Gastrocnemius medialis (tissue), 4 donors: Measurements from ENCODE around the gene TOB1. TPM values are rescaled to one million over a fixed set of nuclear protein-coding genes. Genes with fewer than 3 reads are reported as not detected.
A peak's percentile ranks its signal among the peaks of the same experiment; 100 is the strongest.

Experiments used
- ATAC-seq, 2 donors: fragments of 150-250 bp; one replicate each; pipeline ENCODE4 v1.9.1; 2016
- DNase-seq, 2 donors: peaks; one replicate each; pipeline ENCODE4 v3.0.0-alpha.2; 2019
- H3K27ac ChIP-seq, 4 donors: fragments of 200-600 bp; sonication (generic); 1 replicate in 1 of 4; 2 replicates in 3 of 4; pipeline ENCODE4 v1.5.1; 2016 to 2018; ENCODE audit warnings: mild to moderate bottlenecking in 2 of 4, moderate library complexity in 1 of 4
- H3K27me3 ChIP-seq, 3 donors: fragments of 200-600 bp; sonication (generic) in 2 of 3; 1 replicate in 1 of 3; 2 replicates in 2 of 3; pipeline versions ENCODE4 v1.5.1 to v1.6.0; 2016 to 2019; ENCODE audit warnings: mild to moderate bottlenecking in 1 of 3, moderate library complexity in 1 of 3
- H3K36me3 ChIP-seq, 2 donors: fragments of 200-600 bp; sonication (generic) in 1 of 2; one replicate each; pipeline ENCODE4 v1.5.1; 2017 to 2018
- H3K4me1 ChIP-seq, 2 donors: fragments of 200-600 bp; sonication (generic) in 1 of 2; one replicate each; pipeline ENCODE4 v1.5.1; 2016 to 2017; ENCODE audit warnings: mild to moderate bottlenecking in 2 of 2
- H3K4me3 ChIP-seq, 4 donors: fragments of 200-600 bp; sonication (generic) in 3 of 4; 1 replicate in 1 of 4; 2 replicates in 3 of 4; pipeline ENCODE4 v1.5.1; 2016 to 2019; ENCODE audit warnings: mild to moderate bottlenecking in 2 of 4
- H3K9me3 ChIP-seq, 3 donors: fragments of 200-600 bp; sonication (generic) in 2 of 3; 1 replicate in 1 of 3; 2 replicates in 2 of 3; pipeline ENCODE4 v1.5.1; 2016 to 2019
- CTCF ChIP-seq, 5 experiments: fragments of 450-650 bp in 3 of 5; fragments of 200-600 bp in 2 of 5; sonication (generic) in 2 of 5; IDR thresholded peaks in 4 of 5; conservative IDR thresholded peaks in 1 of 5; 1 replicate in 4 of 5; 2 replicates in 1 of 5; pipeline ENCODE4 v1.5.1; 2016 to 2019; ENCODE audit warnings: antibody characterized with exemption in 5 of 5, mild to moderate bottlenecking in 3 of 5, moderate library complexity in 3 of 5
- POLR2A ChIP-seq, 2 donors: fragments of 450-650 bp; IDR thresholded peaks; one replicate each; pipeline ENCODE4 v1.6.1; 2017; ENCODE audit warnings: antibody characterized with exemption in 2 of 2, mild to moderate bottlenecking in 2 of 2, moderate library complexity in 2 of 2
- in situ Hi-C, 4 donors: fragments of 200-750 bp; cut with MboI; loops; one replicate each; pipeline versions ENCODE4 v1.15.0 to v1.8.0; 2017; ENCODE audit warnings: low sequenced_read_pairs in 4 of 4
- intact Hi-C: fragments of 100-400 bp; cut with DNase I; formaldehyde crosslinking; loops from one replicate; pipeline ENCODE4 v1.15.1; 2023; ENCODE audit warnings: low total_unique reads
- total RNA-seq, 4 donors: library from RNA; depleted of rRNA; stranded (reverse); fragments of >200 nt; gene quantifications; one replicate each; pipeline versions ENCODE4 v1.1.0 to v1.2.3, GENCODE V29; 2016

TOB1 gene
- total RNA-seq, 4 donors from 2014 or later = 13.6 to 53.5 (median 28.2) TPM

- in situ Hi-C loops (loop anchor here in 2 of 4 donors (25.0 kb wide), 1 partner anchor 291 kb away; the partner anchor contains the start of genes NME1 (in 2 of the 2) and NME2 (in 2 of the 2)), intact Hi-C loops (no loop called here)
- Histone ChIP-seq H3K4me1 (peaks cover 30 to 32% of the 10 kb centered on the region in 2 donors), H3K4me3 (no peak overlapping the region), H3K27me3 (no peaks in the 10 kb centered on the region), H3K36me3 (no peaks in the 10 kb centered on the region), H3K9me3 (no peaks in the 10 kb centered on the region), H3K27ac (peak overlapping the region; percentile 56 to 80 (median 78))
- DNase-seq (no peak), ATAC-seq (no peak)
- TF ChIP-seq CTCF (IDR thresholded peaks at IDR 0.05 in 4 of 5, conservative IDR thresholded peaks at IDR 0.05 in 1 of 5) = no peak
- no peak for TF ChIP-seq POLR2A (IDR thresholded peaks at IDR 0.05)
These were observed 5.2 kb upstream of the TOB1 start for GRCh38 chr17:50871364-50871763.

GRCh38 chr17:50868602-50869001 is 2.4 kb upstream of the TOB1 start:
- Histone ChIP-seq H3K27ac (peak overlapping the region; percentile 98 to 100 (median 99)), H3K36me3 (peaks cover 0 to 1% of the 10 kb centered on the region in 2 donors), H3K27me3 (no peaks in the 10 kb centered on the region), H3K4me3 (peak overlapping the region in 3 of 4 donors; percentile 67 to 87 (median 82)), H3K4me1 (peaks cover 31 to 46% of the 10 kb centered on the region in 2 donors), H3K9me3 (no peaks in the 10 kb centered on the region)
- ATAC-seq = no peak
- TF ChIP-seq POLR2A (IDR thresholded peaks at IDR 0.05) = no peak
- TF ChIP-seq CTCF (IDR thresholded peaks at IDR 0.05 in 4 of 5, conservative IDR thresholded peaks at IDR 0.05 in 1 of 5) = no peak
- in situ Hi-C loops (loop anchor here in 3 of 4 donors (10.0 to 25.0 kb wide), 2 partner anchors 246 to 294 kb away; partner anchors contain the start of genes NME1 (in 2 of the 3) and NME2 (in 2 of the 3)), intact Hi-C loops (loop anchor here (5.0 to 10.0 kb wide), 2 partner anchors 284 to 704 kb away; partner anchors contain the start of genes NME1 and SGCA)
- no peak for DNase-seq

- H3K36me3 ChIP-seq = peaks cover 0 to 6% of the 10 kb centered on the region in 2 donors
- intact Hi-C loops (loop anchor here (5.0 to 10.0 kb wide), 2 partner anchors 284 to 703 kb away; partner anchors contain the start of genes NME1 and SGCA), in situ Hi-C loops (loop anchor here in 3 of 4 donors (10.0 to 25.0 kb wide), 2 partner anchors 247 to 294 kb away; partner anchors contain the start of genes NME1 (in 2 of the 3) and NME2 (in 2 of the 3))
- ATAC-seq (no peak), DNase-seq (no peak)
- H3K4me3 ChIP-seq = peak overlapping the region; percentile 67 to 94 (median 84)
- H3K4me1 ChIP-seq = peaks cover 34 to 46% of the 10 kb centered on the region in 2 donors
- TF ChIP-seq POLR2A (IDR thresholded peaks at IDR 0.05) = no peak
- no peak for TF ChIP-seq CTCF (IDR thresholded peaks at IDR 0.05 in 4 of 5, conservative IDR thresholded peaks at IDR 0.05 in 1 of 5)
- no peaks in the 10 kb centered on the region for H3K27me3 ChIP-seq
- no peaks in the 10 kb centered on the region for H3K9me3 ChIP-seq
- H3K27ac ChIP-seq = peak overlapping the region; percentile 98 to 100 (median 99)
These were observed 1.9 kb upstream of the TOB1 start for GRCh38 chr17:50868140-50868438.

GRCh38 chr17:50867363-50868139 is 1.4 kb upstream of the TOB1 start:
- H3K27ac ChIP-seq = peak overlapping the region; percentile 98 to 100 (median 99)
- peaks cover 33 to 46% of the 10 kb centered on the region in 2 donors for H3K4me1 ChIP-seq
- intact Hi-C loops = loop anchor here (1.0 to 10.0 kb wide), 5 partner anchors 37 to 703 kb away; partner anchors contain the start of genes NME1, SGCA and SPAG9
- H3K9me3 ChIP-seq = no peaks in the 10 kb centered on the region
- in situ Hi-C loops = loop anchor here in 3 of 4 donors (10.0 to 25.0 kb wide), 2 partner anchors 247 to 295 kb away; partner anchors contain the start of genes NME1 (in 2 of the 3) and NME2 (in 2 of the 3)
- ATAC-seq (peak; percentile 71 to 76), DNase-seq (peak; percentile 95)
- no peaks in the 10 kb centered on the region for H3K27me3 ChIP-seq
- H3K36me3 ChIP-seq = peaks cover 0 to 12% of the 10 kb centered on the region in 2 donors
- H3K4me3 ChIP-seq = peak overlapping the region; percentile 67 to 94 (median 84)
- peak; percentile 68 to 76 for TF ChIP-seq POLR2A (IDR thresholded peaks at IDR 0.05)
- TF ChIP-seq CTCF (IDR thresholded peaks at IDR 0.05 in 4 of 5, conservative IDR thresholded peaks at IDR 0.05 in 1 of 5) = no peak
